Colonic mucosa (tissue), 4 donors: ENCODE measurements around the gene SPRTN. TPM values are rescaled to one million over a fixed set of nuclear protein-coding genes. Genes with fewer than 3 reads are reported as not detected.

ENCODE experiments used
- DNase-seq: peaks from one replicate; pipeline ENCODE4 v3.0.0-alpha.2; 2020
- H3K27ac ChIP-seq: fragments of 200-600 bp; one replicate; pipeline ENCODE4 v1.8.0; 2021
- H3K27me3 ChIP-seq: fragments of 200-600 bp; one replicate; pipeline ENCODE4 v1.8.0; 2021
- H3K36me3 ChIP-seq: fragments of 200-600 bp; one replicate; pipeline ENCODE4 v1.8.0; 2021
- H3K4me1 ChIP-seq: fragments of 200-600 bp; one replicate; pipeline ENCODE4 v1.8.0; 2021; ENCODE audit warnings: mild to moderate bottlenecking
- H3K4me3 ChIP-seq: fragments of 200-600 bp; one replicate; pipeline ENCODE4 v1.8.0; 2021
- H3K9ac ChIP-seq, 2 donors: one replicate each; pipeline ENCODE4 v1.7.0; 2013; ENCODE audit warnings: control low read depth in 2 of 2, low read depth in 2 of 2, low read length in 2 of 2
- H3K9me3 ChIP-seq: fragments of 200-600 bp; one replicate; pipeline ENCODE4 v1.8.0; 2021
- CTCF ChIP-seq: fragments of 200-600 bp; IDR thresholded peaks from one replicate; pipeline ENCODE4 v1.8.0; 2022; ENCODE audit warnings: antibody characterized with exemption, mild to moderate bottlenecking
- intact Hi-C: fragments of 100-400 bp; cut with DNase I; formaldehyde crosslinking; loops from one replicate; pipeline ENCODE4 v1.14.1; 2022
- total RNA-seq, 2 donors: library from RNA; stranded (reverse); fragmentation: NEBNext Ultra II Directional in 1 of 2; extraction: Animal tissue kit (Norgen Biotek cat#: 25700) in 1 of 2; gene quantifications; one replicate each; pipeline ENCODE4 v1.2.1, GENCODE V29; 2021
- donor health status: healthy.
- donor health status: DM: no; HTN: no; CAD: no.
- donor health status: DM: no; HTN: no; CAD: no.

SPRTN gene
- total RNA-seq, 2 donors from 2014 or later: 8.5 to 12.3 TPM

GRCh38 chr1:231355171-231355570 lies 17.1 kb downstream of the SPRTN start:
- intact Hi-C loops: loop anchor here (10.0 kb wide), 1 partner anchor 180 kb away; no protein-coding TSS in a partner anchor
- Histone ChIP-seq H3K4me1 (no peaks in the 10 kb centered on the region), H3K36me3 (peaks cover 3% of the 10 kb centered on the region), H3K9ac (no peak overlapping the region), H3K9me3 (no peaks in the 10 kb centered on the region), H3K27ac (no peak overlapping the region), H3K27me3 (no peaks in the 10 kb centered on the region), H3K4me3 (no peak overlapping the region)
- DNase-seq: no peak
- no peak for TF ChIP-seq CTCF

DNA sequence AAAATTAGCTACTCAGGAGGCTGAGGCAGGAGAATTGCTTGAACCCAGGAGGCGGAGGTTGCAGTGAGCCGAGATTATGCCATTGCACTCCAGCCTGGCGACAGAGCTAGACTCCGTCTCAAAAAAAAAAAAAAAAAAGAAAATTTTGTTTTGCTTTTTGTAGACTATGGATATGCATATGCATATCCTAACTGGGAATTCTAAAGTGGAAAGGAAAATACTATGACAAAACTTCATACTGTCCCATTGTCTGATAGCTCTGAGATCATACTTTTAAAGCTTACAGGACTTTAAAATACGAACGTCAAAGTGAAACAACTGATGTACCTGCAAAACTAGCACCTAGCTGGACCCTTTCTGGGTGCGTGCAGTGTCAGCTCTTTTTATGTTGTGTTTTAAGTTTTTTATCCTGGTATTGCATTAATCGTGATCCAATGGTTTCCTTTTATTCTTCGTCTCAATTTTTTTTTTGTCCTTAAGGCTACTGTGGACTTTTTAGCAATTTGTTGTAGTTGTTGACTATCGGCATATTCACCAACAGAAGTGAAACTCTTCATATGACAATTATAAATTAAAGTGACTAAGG lies 19.2 kb downstream of the SPRTN start:
- Histone ChIP-seq H3K4me3 (no peak overlapping the region), H3K27ac (no peak overlapping the region), H3K9me3 (no peaks in the 10 kb centered on the region), H3K4me1 (no peaks in the 10 kb centered on the region), H3K9ac (no peak overlapping the region), H3K36me3 (no peaks in the 10 kb centered on the region), H3K27me3 (no peaks in the 10 kb centered on the region)
- no peak for TF ChIP-seq CTCF
- no peak for DNase-seq
- intact Hi-C loops: loop anchor here (2.0 to 10.0 kb wide), 2 partner anchors 178 to 234 kb away; no protein-coding TSS in a partner anchor

- H3K4me1 ChIP-seq: no peaks in the 10 kb centered on the region
- DNase-seq: no peak
- no peak overlapping the region for H3K27ac ChIP-seq
- H3K9me3 ChIP-seq: no peaks in the 10 kb centered on the region
- H3K9ac ChIP-seq: no peak overlapping the region
- peak; percentile 59 for TF ChIP-seq CTCF
- intact Hi-C loops: loop anchor here (2.0 to 10.0 kb wide), 2 partner anchors 177 to 233 kb away; no protein-coding TSS in a partner anchor
- H3K27me3 ChIP-seq: no peaks in the 10 kb centered on the region
- no peaks in the 10 kb centered on the region for H3K36me3 ChIP-seq
- H3K4me3 ChIP-seq: no peak overlapping the region
Observed at GRCh38 chr1:231357831-231358354, 19.8 kb downstream of the SPRTN start.

GRCh38 chr1:231359113-231359512 lies 21.0 kb downstream of the SPRTN start:
- no peaks in the 10 kb centered on the region for H3K4me1 ChIP-seq
- H3K4me3 ChIP-seq: no peak overlapping the region
- H3K36me3 ChIP-seq: no peaks in the 10 kb centered on the region
- no peak for DNase-seq
- H3K9me3 ChIP-seq: no peaks in the 10 kb centered on the region
- H3K27ac ChIP-seq: no peak overlapping the region
- no peak for TF ChIP-seq CTCF
- no peak overlapping the region for H3K9ac ChIP-seq
- H3K27me3 ChIP-seq: no peaks in the 10 kb centered on the region
- intact Hi-C loops: loop anchor here (10.0 kb wide), 1 partner anchor 176 kb away; no protein-coding TSS in a partner anchor

GRCh38 chr1:231362325-231362724 lies 24.2 kb downstream of the SPRTN start:
- H3K36me3 ChIP-seq: no peaks in the 10 kb centered on the region
- TF ChIP-seq CTCF: no peak

More at GRCh38 chr1:231362325-231362724, 24.2 kb downstream of the SPRTN start:
- Histone ChIP-seq H3K4me3 (no peak overlapping the region), H3K9me3 (no peaks in the 10 kb centered on the region), H3K4me1 (no peaks in the 10 kb centered on the region), H3K27me3 (no peaks in the 10 kb centered on the region), H3K9ac (no peak overlapping the region), H3K27ac (no peak overlapping the region)
- no peak for DNase-seq
- intact Hi-C loops: loop anchor here (10.0 kb wide), 1 partner anchor 62 kb away; the partner anchor contains the start of gene EGLN1
